Suprapubic skin (tissue), 4 donors: ENCODE data around the gene CFAP74. TPM values are rescaled to one million over a fixed set of nuclear protein-coding genes. Genes with fewer than 3 reads are reported as not detected.

ENCODE experiments used
- DNase-seq, 2 donors: peaks; one replicate each; pipeline ENCODE4 v3.0.0-alpha.2; 2019; ENCODE audit warnings: low spot score in 2 of 2
- H3K27ac ChIP-seq: fragments of 200-600 bp; sonication (generic); one replicate; pipeline ENCODE4 v1.5.1; 2019
- H3K27me3 ChIP-seq: fragments of 200-600 bp; sonication (generic); one replicate; pipeline ENCODE4 v1.5.1; 2019
- H3K36me3 ChIP-seq: fragments of 200-600 bp; sonication (generic); one replicate; pipeline ENCODE4 v1.5.1; 2019
- H3K4me1 ChIP-seq: fragments of 200-600 bp; sonication (generic); one replicate; pipeline ENCODE4 v1.5.1; 2019
- H3K4me3 ChIP-seq: fragments of 200-600 bp; sonication (generic); one replicate; pipeline ENCODE4 v1.5.1; 2019; ENCODE audit warnings: mild to moderate bottlenecking
- H3K9me3 ChIP-seq: fragments of 200-600 bp; sonication (generic); one replicate; pipeline ENCODE4 v1.5.1; 2019
- EP300 ChIP-seq: sonication (generic); formaldehyde crosslinking; IDR thresholded peaks from one replicate; pipeline ENCODE4 v1.6.1; 2017; ENCODE audit warnings: antibody characterized with exemption
- POLR2A ChIP-seq, 2 donors: fragments of 450-650 bp; IDR thresholded peaks; one replicate each; pipeline ENCODE4 v1.6.1; 2017; ENCODE audit warnings: antibody characterized with exemption in 2 of 2, mild to moderate bottlenecking in 2 of 2, moderate library complexity in 2 of 2
- POLR2AphosphoS5 ChIP-seq, 3 donors: sonication (generic); formaldehyde crosslinking; IDR thresholded peaks; one replicate each; pipeline ENCODE4 v1.6.1; 2017; ENCODE audit warnings: antibody characterized with exemption in 3 of 3
- WGBS: methylation state at CpG from one replicate; pipeline ENCODE4 v1.1.5; 2018; 5-methylcytosine and 5-hydroxymethylcytosine counted together
- total RNA-seq, 4 donors: library from RNA; depleted of rRNA; stranded (reverse); fragments of >200 nt; gene quantifications; one replicate each; pipeline ENCODE4 v1.1.0, GENCODE V29; 2016
- TF ChIP-seq, protein P1 (sequence below), 2 donors: fragments of 200-600 bp in 1 of 2; fragments of 450-650 bp in 1 of 2; sonication (generic) in 1 of 2; IDR thresholded peaks; one replicate each; pipeline ENCODE4 v1.5.1; 2016 to 2019; ENCODE audit warnings: antibody characterized with exemption in 2 of 2, mild to moderate bottlenecking in 1 of 2, moderate library complexity in 1 of 2

CFAP74 gene
- total RNA-seq, 4 donors from 2014 or later = not detected

DNA sequence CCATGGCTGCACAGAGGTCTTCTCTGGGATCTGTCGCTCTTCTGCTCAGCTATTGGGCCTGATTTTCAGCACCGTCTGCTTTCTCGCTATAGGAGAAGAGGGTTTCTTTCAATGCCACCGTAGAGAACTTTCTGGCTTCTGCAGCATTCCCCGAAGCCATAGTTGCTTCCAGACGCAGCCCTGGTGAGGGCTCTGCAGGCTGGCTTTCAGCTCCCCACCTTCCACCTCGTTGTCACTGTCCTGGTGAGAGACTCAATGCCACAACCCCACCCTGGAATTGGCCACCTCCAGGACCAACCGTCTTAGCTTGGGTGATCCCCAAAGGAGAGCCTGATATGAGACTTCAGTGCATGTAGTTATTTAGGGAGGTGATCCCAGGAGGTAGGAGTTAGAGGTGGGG lies 34.6 kb upstream of the CFAP74 start:
- Histone ChIP-seq H3K27me3 (peaks cover 13% of the 10 kb centered on the region), H3K36me3 (no peaks in the 10 kb centered on the region), H3K9me3 (no peaks in the 10 kb centered on the region), H3K27ac (no peak overlapping the region), H3K4me1 (no peaks in the 10 kb centered on the region), H3K4me3 (no peak overlapping the region)
- no peak for TF ChIP-seq EP300
- TF ChIP-seq POLR2A (IDR thresholded peaks at IDR 0.05) = no peak
- TF ChIP-seq, protein P1, sequence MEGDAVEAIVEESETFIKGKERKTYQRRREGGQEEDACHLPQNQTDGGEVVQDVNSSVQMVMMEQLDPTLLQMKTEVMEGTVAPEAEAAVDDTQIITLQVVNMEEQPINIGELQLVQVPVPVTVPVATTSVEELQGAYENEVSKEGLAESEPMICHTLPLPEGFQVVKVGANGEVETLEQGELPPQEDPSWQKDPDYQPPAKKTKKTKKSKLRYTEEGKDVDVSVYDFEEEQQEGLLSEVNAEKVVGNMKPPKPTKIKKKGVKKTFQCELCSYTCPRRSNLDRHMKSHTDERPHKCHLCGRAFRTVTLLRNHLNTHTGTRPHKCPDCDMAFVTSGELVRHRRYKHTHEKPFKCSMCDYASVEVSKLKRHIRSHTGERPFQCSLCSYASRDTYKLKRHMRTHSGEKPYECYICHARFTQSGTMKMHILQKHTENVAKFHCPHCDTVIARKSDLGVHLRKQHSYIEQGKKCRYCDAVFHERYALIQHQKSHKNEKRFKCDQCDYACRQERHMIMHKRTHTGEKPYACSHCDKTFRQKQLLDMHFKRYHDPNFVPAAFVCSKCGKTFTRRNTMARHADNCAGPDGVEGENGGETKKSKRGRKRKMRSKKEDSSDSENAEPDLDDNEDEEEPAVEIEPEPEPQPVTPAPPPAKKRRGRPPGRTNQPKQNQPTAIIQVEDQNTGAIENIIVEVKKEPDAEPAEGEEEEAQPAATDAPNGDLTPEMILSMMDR (IDR thresholded peaks at IDR 0.05) = no peak
- TF ChIP-seq POLR2AphosphoS5 (IDR thresholded peaks at IDR 0.05) = no peak
- DNase-seq = no peak
- WGBS = 89% methylated on average over 8 of the region's 8 CpGs

DNA sequence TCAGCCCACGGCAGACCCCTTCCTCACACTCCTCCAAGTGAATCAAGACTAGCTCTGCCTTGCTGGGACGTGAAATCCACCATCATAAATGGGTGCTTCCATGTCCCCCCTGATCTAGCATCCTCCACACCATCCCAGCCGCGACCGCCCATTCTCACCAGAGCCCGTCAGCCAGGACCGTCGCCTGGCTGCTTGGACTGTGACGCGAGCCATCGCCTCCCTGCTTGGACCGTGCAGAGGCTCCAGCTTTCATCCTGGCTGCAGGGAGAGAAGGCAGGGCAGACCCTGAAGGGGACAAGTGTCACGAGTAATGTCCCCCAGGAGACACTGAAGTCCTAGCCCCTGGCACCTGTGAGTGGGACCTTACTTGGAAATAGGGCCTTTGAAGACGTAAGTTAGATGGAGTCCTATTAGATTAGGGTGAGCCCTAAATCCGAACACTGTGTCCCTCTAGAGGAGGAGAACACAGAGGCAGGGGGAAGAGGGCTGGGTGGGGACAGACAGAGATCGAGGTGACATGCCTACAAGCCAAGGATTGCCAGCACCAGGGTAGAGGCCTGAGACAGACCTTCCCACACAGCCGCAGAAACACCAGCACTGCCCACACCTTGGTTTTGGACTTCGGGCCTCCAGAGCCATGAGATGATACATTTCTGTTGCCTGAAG lies 33.9 kb upstream of the CFAP74 start:
- Histone ChIP-seq H3K4me1 (peaks cover 4% of the 10 kb centered on the region), H3K4me3 (no peak overlapping the region), H3K27me3 (peaks cover 17% of the 10 kb centered on the region), H3K36me3 (no peaks in the 10 kb centered on the region), H3K27ac (no peak overlapping the region), H3K9me3 (no peaks in the 10 kb centered on the region)
- DNase-seq = no peak
- TF ChIP-seq EP300 = no peak
- 79% methylated on average over 15 of the region's 18 CpGs for WGBS

DNA sequence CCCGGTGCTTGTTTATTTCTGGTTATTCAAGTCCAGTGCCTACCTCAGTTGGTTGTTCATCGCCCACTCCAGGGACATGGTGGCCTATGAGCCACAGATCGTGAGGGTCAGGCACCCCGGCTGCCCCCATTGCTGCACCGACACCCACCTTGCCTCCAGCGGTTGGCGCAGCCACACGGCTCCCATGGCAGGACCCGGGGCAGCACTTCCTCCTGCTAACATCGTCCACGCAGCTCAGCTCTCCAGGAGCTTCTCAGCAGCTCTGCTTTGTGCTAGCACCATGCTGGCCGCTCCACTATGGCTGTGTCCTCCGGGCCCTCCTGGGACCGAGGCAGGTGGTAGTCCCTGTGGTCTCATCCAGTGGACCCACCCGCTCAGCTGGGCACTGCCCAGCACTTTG lies 32.7 kb upstream of the CFAP74 start:
- no peak for TF ChIP-seq POLR2A (IDR thresholded peaks at IDR 0.05)
- no peak for TF ChIP-seq EP300
- TF ChIP-seq, protein P1 (IDR thresholded peaks at IDR 0.05) = no peak
- Histone ChIP-seq H3K4me1 (peaks cover 5% of the 10 kb centered on the region), H3K9me3 (no peaks in the 10 kb centered on the region), H3K4me3 (no peak overlapping the region), H3K27me3 (peaks cover 20% of the 10 kb centered on the region), H3K36me3 (no peaks in the 10 kb centered on the region), H3K27ac (no peak overlapping the region)
- 85% methylated on average over 13 of the region's 15 CpGs for WGBS
- no peak for DNase-seq

DNA sequence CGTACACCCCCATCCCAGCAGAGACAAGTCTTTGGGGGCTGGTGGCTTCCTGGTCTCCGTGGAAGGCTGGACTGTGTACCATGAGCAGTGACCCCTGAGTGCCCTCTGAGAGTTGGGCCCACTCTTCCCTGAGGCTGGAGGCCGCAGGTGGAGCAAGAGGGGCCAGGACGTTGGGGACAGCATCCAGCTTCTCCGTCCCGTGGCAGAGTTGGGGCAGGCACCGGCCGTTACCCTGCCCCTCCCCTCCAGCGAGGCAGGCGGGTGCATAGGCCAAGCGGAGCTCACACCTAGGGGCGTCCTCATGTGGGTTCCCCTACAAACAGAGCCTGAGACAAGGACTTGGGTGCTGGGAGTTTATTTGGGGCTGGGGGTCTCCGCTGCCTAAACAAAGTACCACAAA lies 29.6 kb upstream of the CFAP74 start:
- 80% methylated on average over 2 of the region's 13 CpGs for WGBS
- peaks cover 29% of the 10 kb centered on the region for H3K27me3 ChIP-seq
- DNase-seq = no peak

DNA sequence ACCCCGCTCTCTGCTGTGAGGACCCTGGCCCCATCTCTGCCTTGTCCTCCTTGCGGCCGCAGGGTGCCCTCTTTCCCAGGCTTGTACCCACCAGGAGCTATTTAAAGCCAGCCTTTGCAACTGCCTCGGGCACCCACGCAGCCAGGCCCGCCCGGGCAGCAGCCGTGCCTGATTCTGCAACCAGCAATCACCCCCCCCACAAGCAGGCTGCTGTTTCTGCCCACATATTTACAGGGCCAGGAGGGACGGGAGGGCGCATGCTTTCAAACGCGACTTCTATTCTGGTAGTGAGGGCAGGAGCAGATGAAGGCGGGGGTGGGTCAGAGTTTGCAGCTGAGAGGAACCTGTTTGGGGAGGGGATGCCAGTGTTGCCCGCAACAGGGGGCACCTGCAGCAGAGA lies 29.2 kb upstream of the CFAP74 start:
- Histone ChIP-seq H3K4me3 (no peak overlapping the region), H3K27me3 (peaks cover 29% of the 10 kb centered on the region), H3K36me3 (no peaks in the 10 kb centered on the region), H3K9me3 (no peaks in the 10 kb centered on the region), H3K4me1 (peaks cover 5% of the 10 kb centered on the region), H3K27ac (no peak overlapping the region)
- DNase-seq = no peak
- no CpG with 5 or more reads among the region's 14 CpGs for WGBS
- TF ChIP-seq POLR2AphosphoS5 (IDR thresholded peaks at IDR 0.05) (no peak), EP300 (no peak), POLR2A (IDR thresholded peaks at IDR 0.05) (no peak)
- TF ChIP-seq, protein P1 (IDR thresholded peaks at IDR 0.05) = no peak

More for the DNA sequence above, 29.6 kb upstream of the CFAP74 start:
- no peaks in the 10 kb centered on the region for H3K36me3 ChIP-seq
- peaks cover 5% of the 10 kb centered on the region for H3K4me1 ChIP-seq
- H3K9me3 ChIP-seq = no peaks in the 10 kb centered on the region
- H3K4me3 ChIP-seq = no peak overlapping the region
- H3K27ac ChIP-seq = no peak overlapping the region
- TF ChIP-seq, protein P1 (IDR thresholded peaks at IDR 0.05) = no peak
- TF ChIP-seq EP300 = no peak
- TF ChIP-seq POLR2A (IDR thresholded peaks at IDR 0.05) = no peak
- no peak for TF ChIP-seq POLR2AphosphoS5 (IDR thresholded peaks at IDR 0.05)
